PC-9 (cell line): Measurements from ENCODE around the gene ERGIC1. TPM values are rescaled to one million over a fixed set of nuclear protein-coding genes. Genes with fewer than 3 reads are reported as not detected.

Source experiments
- BruUV-seq: library from RNA; stranded (reverse); fragments of 400-500 nt; replicated peaks from 2 replicates; lab custom pipeline; 2021; lab: Mats Ljungman, UMichigan
- CTCF ChIA-PET: fragments of 300-600 bp; sonication (Branson Sonifier 250); formaldehyde crosslinking; loops from one replicate; lab custom pipeline; 2022; ENCODE audit warnings: antibody characterized with exemption; lab: Charles Lee
- POLR2A ChIA-PET: fragments of 300-600 bp; sonication (Branson Sonifier 250); formaldehyde crosslinking; loops from one replicate; lab custom pipeline; 2022; ENCODE audit warnings: antibody characterized with exemption; ENCODE audit not compliant: unreplicated experiment; lab: Charles Lee
- DNase-seq, 2 experiments: peaks; one replicate each; pipeline versions ENCODE4 v3.0.0 to v3.0.0-alpha.2; 2015 to 2022; ENCODE audit warnings: mixed read lengths in 1 of 2
- H2AFZ ChIP-seq: fragments of 200-600 bp; sonication (generic); 2 replicates; pipeline ENCODE4 v1.8.1; 2017; ENCODE audit warnings: antibody characterized with exemption
- H3F3A ChIP-seq: fragments of 200-600 bp; sonication (generic); 2 replicates; pipeline ENCODE4 v1.8.1; 2017; ENCODE audit warnings: antibody characterized with exemption, mild to moderate bottlenecking, low read depth; ENCODE audit not compliant: insufficient read depth
- H3K27ac ChIP-seq: fragments of 200-600 bp; sonication (generic); 2 replicates; pipeline ENCODE4 v1.6.1; 2016; ENCODE audit warnings: mixed run types
- H3K27me3 ChIP-seq: fragments of 200-600 bp; sonication (generic); 2 replicates; pipeline ENCODE4 v1.6.1; 2016; ENCODE audit warnings: low read depth, mixed run types; ENCODE audit not compliant: insufficient read depth
- H3K36me3 ChIP-seq: fragments of 200-600 bp; sonication (generic); 2 replicates; pipeline ENCODE4 v1.6.1; 2016; ENCODE audit warnings: low read depth, mixed run types
- H3K4me1 ChIP-seq: fragments of 200-600 bp; sonication (generic); replicated peaks from 2 replicates; pipeline ENCODE4 v1.6.1; 2016; ENCODE audit warnings: mixed run types; ENCODE audit not compliant: insufficient read depth
- H3K4me2 ChIP-seq: fragments of 200-600 bp; sonication (generic); 2 replicates; pipeline ENCODE4 v1.6.1; 2017; ENCODE audit warnings: mixed run types
- H3K4me3 ChIP-seq: fragments of 200-600 bp; sonication (generic); 2 replicates; pipeline ENCODE4 v1.6.1; 2016; ENCODE audit warnings: mixed run types
- H3K79me2 ChIP-seq: fragments of 200-600 bp; sonication (generic); 2 replicates; pipeline ENCODE4 v1.6.1; 2017; ENCODE audit warnings: low read depth, mixed run types
- H3K9me2 ChIP-seq: fragments of 200-600 bp; sonication (generic); 2 replicates; pipeline ENCODE4 v1.8.1; 2017; ENCODE audit warnings: mild to moderate bottlenecking; ENCODE audit not compliant: insufficient read depth
- H3K9me3 ChIP-seq: fragments of 200-600 bp; sonication (generic); 2 replicates; pipeline ENCODE4 v1.8.1; 2016; ENCODE audit warnings: low read depth; ENCODE audit not compliant: insufficient read depth
- H4K20me1 ChIP-seq: fragments of 200-600 bp; sonication (generic); 2 replicates; pipeline ENCODE4 v1.8.1; 2017; ENCODE audit not compliant: insufficient read depth
- EZH2 ChIP-seq: fragments of 200-600 bp; sonication (generic); IDR thresholded peaks from 2 replicates; pipeline ENCODE4 v1.8.0; 2017; ENCODE audit warnings: antibody characterized with exemption, low read depth
- intact Hi-C: fragments of 100-400 bp; cut with micrococcal nuclease; formaldehyde crosslinking; loops from one replicate; pipeline ENCODE4 v1.10.0; 2022; ENCODE audit not compliant: unreplicated experiment
- total RNA-seq: library from RNA; stranded (reverse); gene quantifications from 2 replicates; pipeline ENCODE4 v1.2.3, GENCODE V29; 2021
- TF ChIP-seq, protein P1 (sequence below): fragments of 200-600 bp; sonication (generic); conservative IDR thresholded peaks from 2 replicates; pipeline ENCODE4 v1.6.1; 2017; ENCODE audit warnings: mixed run types, antibody characterized with exemption, mild to moderate bottlenecking, moderate library complexity

Gene ERGIC1
- total RNA-seq, 1 experiment from 2014 or later: 159 TPM

DNA sequence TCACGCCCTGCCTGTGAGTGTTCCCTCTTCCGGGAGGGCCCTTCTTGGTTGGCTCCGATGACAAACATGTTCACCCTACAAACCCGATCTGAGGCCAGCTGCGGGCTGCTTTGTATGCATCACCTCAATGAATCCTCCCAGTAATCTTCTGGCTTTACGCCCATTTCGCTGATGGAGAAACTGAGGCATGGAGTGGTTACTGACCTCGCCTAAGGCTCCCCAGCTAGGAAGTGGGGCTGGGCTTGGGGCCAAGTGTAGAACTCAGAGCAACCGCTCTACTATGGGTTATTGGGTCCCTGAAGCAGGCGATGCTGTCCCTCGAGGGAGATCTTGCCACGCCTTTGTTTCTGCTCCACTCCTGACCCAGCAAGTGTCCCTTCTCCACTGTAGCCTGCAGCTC, 86.9 kb downstream of the ERGIC1 start:
- Histone ChIP-seq H2AFZ (no peak overlapping the region), H3K27ac (no peak overlapping the region), H3K9me2 (no peaks in the 10 kb centered on the region), H3K4me1 (no peaks in the 10 kb centered on the region), H4K20me1 (no peaks in the 10 kb centered on the region), H3K4me3 (no peak overlapping the region), H3K27me3 (no peaks in the 10 kb centered on the region), H3K79me2 (no peaks in the 10 kb centered on the region), H3K4me2 (no peak overlapping the region), H3F3A (no peaks in the 10 kb centered on the region), H3K36me3 (0 out of 2 replicates have a peak, but pooled peaks cover 3% of the 10 kb centered on the region), H3K9me3 (no peaks in the 10 kb centered on the region)
- intact Hi-C loops: no loop called here
- DNase-seq: no peak
- BruUV-seq: no TSS peak
- TF ChIP-seq, protein P1, sequence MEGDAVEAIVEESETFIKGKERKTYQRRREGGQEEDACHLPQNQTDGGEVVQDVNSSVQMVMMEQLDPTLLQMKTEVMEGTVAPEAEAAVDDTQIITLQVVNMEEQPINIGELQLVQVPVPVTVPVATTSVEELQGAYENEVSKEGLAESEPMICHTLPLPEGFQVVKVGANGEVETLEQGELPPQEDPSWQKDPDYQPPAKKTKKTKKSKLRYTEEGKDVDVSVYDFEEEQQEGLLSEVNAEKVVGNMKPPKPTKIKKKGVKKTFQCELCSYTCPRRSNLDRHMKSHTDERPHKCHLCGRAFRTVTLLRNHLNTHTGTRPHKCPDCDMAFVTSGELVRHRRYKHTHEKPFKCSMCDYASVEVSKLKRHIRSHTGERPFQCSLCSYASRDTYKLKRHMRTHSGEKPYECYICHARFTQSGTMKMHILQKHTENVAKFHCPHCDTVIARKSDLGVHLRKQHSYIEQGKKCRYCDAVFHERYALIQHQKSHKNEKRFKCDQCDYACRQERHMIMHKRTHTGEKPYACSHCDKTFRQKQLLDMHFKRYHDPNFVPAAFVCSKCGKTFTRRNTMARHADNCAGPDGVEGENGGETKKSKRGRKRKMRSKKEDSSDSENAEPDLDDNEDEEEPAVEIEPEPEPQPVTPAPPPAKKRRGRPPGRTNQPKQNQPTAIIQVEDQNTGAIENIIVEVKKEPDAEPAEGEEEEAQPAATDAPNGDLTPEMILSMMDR: no peak
- TF ChIP-seq EZH2: no peak
- POLR2A ChIA-PET: no interaction called here
- CTCF ChIA-PET: no interaction called here

DNA sequence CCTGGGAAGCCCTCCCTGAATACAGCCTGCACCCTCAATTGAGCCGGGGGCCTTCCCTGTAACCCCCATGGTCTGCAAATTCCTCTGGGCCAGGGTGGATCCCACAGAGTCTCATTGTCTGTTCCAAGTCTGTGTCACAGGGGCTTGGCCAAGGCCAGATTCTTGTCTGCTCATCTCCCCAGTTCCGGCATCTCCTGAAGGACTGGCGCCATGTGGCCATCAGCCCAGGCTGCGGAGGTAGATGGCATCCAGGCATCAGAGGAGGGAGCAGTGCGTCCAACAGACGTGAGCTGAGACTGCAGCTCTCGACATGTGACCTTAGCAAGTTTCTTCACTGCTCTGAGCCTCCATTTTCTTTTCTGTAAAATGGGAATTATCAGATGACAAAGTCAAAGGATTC, 87.9 kb downstream of the ERGIC1 start:
- TF ChIP-seq EZH2: no peak
- TF ChIP-seq, protein P1: no peak
- H3K9me3 ChIP-seq: no peaks in the 10 kb centered on the region
- no peaks in the 10 kb centered on the region for H3F3A ChIP-seq
- no peaks in the 10 kb centered on the region for H3K4me1 ChIP-seq
- H2AFZ ChIP-seq: no peak overlapping the region
- no peaks in the 10 kb centered on the region for H3K9me2 ChIP-seq
- 0 out of 2 replicates have a peak, but pooled peaks cover 3% of the 10 kb centered on the region for H3K36me3 ChIP-seq
- H3K27ac ChIP-seq: no peak overlapping the region
- no peak for DNase-seq
- POLR2A ChIA-PET: no interaction called here
- CTCF ChIA-PET: interaction anchor here (0.6 kb wide), 1 partner anchor 493 kb away, joined by 3 read pairs; no protein-coding TSS in a partner anchor
- intact Hi-C loops: no loop called here
- no TSS peak for BruUV-seq
- no peaks in the 10 kb centered on the region for H3K27me3 ChIP-seq
- H3K4me3 ChIP-seq: no peak overlapping the region
- no peak overlapping the region for H3K4me2 ChIP-seq
- H3K79me2 ChIP-seq: no peaks in the 10 kb centered on the region
- no peaks in the 10 kb centered on the region for H4K20me1 ChIP-seq

DNA sequence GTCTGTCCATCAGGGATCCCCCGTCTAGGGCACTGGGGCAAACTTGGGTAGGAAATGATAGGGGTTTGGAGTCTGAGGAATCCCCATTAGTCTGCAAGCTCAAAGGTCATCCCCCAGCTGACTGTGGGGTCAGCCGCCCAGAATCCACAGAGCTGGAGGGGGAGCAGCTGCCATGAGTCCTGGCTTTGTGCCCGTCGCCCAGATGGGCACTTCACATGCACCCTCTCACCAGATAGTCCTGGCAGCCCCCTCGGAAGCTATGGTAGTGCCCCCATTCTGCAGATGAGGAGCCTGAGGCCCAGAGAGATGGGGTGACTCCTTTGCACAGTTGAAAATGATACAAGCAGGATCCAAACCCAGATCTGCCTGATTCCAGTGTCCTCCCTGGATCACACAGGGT, 89.5 kb downstream of the ERGIC1 start:
- CTCF ChIA-PET: no interaction called here
- Histone ChIP-seq H3K4me1 (no peaks in the 10 kb centered on the region), H3K9me2 (no peaks in the 10 kb centered on the region), H3K27ac (no peak overlapping the region), H2AFZ (no peak overlapping the region), H3K4me2 (no peak overlapping the region), H3K36me3 (no peaks in the 10 kb centered on the region), H4K20me1 (no peaks in the 10 kb centered on the region), H3K4me3 (no peak overlapping the region), H3K79me2 (no peaks in the 10 kb centered on the region), H3F3A (no peaks in the 10 kb centered on the region), H3K27me3 (no peaks in the 10 kb centered on the region), H3K9me3 (no peaks in the 10 kb centered on the region)
- POLR2A ChIA-PET: no interaction called here
- no TSS peak for BruUV-seq
- no peak for DNase-seq
- TF ChIP-seq, protein P1: no peak
- no peak for TF ChIP-seq EZH2
- intact Hi-C loops: no loop called here
